Activated T-cell treated with anti-CD3 and anti-CD28 coated beads for 1 hour (primary cell): ENCODE data around the gene TJP1.
"Not testable (repeated sequence)": the region's sequence is repeated elsewhere in the genome, so short reads cannot be mapped to it uniquely, and the experiment has no call there.

Experiments used
- DNase-seq: peaks from one replicate; pipeline ENCODE4 v3.0.0-alpha.2; 2020; ENCODE audit warnings: low read depth

Gene TJP1

DNA sequence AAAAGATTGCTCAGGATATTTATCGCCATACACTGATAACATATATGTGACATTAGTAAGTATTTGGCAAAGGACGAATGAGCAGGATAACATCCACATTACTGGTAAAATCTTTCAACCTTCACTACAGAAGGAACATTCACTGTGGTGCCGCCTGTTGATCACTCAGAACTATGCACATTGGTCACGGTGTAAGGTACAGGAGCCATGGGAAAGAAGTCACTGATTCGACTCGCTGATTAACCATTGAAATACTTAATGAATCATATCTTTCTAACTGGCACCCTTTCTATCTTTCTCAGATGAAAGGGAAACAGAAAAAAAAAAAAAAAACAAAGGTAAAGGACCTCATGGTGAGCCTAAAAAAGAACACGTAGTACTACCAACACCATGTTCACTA, 68.8 kb downstream of the TJP1 start:
- DNase-seq, result no peak

DNA sequence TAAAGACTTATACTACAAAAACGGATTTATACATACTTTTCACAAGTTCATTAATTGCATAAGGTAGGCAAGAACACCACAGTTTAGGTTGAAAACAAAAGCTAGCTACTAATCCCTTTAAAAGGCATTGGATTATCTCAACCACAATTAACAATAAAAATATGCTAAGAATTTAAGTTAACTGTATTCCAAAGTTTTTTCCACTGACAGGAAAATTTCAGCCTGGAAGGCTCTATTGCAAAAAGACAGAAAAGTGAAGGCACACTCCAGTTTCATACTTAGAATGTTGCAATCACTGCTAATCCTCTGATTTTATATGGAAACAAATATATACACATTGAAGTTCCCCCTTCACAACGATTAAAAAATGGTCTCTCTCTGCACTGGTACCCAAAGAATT, 71.5 kb downstream of the TJP1 start:
- DNase-seq, result no peak

DNA sequence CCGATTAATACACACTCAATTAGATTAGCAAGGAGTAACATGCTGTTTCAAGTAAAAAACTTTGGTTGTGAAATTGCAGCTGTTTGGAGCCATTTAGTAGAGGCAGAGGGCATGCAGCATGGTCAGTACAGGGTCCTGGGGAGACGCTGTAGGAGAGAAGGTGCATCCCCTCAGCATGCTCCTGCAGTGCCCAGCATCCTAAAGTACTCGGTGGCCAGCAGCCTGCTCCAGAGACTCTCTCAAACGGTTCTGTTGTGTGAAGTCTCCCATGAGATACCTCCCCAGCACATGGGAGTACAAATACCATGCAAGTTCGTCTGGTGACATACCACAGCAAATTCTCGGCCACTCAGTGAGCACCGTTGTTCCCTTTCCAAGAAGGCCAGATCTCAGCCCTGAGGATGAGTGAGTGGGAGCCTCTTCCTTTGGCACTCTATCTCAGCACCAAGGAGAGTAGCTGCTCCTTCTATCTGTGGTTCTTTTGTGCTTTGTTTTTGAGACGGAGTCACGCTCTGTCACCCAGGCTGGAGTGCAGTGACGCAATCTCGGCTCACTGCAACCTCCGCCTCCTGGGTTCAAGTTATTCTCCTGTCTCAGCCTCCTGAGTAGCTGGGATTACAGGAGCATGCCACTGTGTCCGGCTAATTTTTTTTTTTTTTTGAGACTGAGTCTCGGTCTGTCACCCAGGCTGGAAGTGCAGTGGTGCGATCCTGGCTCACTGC, 72.7 kb downstream of the TJP1 start:
- no peak for DNase-seq

DNA sequence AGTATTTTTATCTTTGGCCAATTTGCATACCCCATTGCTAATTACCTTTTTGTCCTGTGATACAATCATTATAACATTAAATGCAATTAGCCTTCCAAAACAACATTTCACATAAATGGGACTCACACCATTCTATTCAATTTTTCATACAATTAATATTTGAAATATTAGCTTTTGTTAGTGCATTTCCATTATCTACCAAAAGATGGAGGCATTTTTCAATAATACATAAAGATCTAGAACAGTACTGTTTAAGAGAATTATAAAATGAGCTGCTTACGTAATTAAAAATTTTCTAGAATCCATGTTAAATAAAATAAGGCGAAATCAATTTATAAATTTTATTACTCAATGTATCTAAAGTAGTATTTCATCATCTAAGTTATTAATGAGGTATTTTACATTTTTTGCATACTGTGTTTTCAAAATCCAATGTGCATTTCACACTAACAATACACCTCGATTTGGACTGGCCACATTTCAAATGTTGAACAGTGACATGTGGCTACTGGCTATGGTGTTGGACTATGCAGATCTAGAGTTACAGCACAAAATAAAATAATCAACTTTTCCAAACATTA, 74.3 kb downstream of the TJP1 start:
- no peak for DNase-seq

DNA sequence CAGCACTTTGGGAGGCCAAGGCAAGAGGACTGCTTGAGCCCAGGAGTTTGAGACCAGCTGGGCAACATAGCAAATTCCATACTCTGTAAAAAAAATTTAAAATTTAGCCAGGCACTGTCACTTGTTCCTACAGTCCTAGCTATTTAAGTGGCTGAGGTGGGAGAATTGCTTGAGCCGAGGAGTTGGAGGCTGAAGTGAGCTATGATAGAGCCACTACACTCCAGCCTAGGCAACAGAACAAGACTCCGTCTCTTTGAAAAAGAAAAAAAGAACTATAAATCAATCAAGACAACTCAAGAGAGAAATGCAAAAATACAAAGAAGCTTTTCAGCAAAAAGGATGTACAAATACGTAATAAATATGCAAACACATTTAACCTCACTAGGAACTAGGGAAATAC, 78.8 kb downstream of the TJP1 start:
- no peak for DNase-seq

DNA sequence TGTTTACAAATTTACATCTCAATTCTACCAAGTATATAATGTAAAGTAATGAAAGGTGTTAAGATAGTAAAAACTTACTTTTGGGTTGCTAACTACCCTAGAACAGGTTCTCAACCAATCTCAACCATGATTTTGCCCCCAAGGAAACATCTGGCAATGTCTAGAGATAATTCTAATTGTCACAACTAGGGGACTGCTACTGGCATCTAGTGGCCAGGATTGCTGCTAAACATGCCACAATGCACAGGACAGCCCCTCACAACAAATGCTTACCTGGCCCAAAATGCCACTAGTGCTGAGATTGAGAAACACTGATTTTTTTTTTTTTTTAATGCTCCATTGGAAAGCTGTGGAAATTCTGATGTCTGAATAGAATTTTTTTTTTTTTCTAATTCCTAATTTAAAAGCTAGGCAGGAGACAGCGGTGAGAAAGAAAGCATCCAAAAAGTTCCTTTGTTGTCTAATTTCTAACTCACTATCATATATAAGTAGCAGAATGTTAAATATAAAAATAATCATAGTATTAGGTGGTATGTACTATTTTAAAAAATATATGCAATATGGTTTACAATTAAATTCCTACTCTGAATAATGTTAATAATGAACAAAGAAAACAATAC, 81.5 kb downstream of the TJP1 start:
- no peak for DNase-seq

DNA sequence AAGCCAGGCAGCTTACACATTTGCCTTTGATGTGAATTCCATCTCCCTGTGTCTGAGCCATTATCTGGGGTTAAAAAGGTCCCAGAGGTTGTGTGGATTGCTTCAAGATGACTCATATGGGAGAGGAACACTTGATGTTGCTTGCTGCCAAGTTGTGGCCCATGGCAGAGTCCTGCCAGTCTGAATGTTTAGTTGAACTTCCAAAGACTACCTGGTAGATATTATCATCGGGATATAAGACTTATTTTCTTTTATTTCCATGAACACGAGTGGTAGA, 85.6 kb downstream of the TJP1 start:
- DNase-seq, result no peak

DNA sequence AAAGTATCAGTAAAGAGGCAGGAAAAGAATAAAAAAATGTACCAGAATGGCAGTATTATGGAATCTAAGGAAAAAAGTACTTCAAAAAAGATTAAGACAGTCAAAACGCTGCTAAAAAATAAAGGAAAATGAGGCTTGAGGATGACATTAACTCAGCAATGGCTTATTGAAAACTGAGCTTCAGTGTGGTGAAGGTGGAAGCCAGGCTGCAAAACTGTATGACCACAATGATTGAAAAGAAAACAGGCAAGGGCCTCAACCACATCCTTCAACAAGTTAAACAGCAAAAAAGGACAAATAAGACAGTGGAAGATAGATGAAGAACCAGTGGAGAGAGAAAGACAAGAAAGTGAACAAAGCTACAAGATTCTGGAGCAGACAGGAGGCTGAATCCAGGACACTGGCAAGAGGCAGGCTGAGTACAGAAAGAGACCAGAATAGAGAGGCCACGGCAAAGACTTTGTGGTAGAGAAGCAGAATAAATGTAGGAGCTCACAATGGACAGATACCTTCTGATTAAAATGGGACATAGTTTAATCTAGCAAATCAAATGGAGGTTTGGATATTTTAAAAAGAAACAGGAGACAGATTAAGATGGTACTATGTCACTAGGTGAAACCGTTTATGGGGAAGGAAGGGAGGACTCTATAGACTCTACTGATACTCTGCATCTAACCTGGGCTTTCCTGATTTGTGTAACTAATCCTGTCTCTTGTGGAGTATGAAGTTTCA, 86.1 kb downstream of the TJP1 start:
- no peak for DNase-seq

DNA sequence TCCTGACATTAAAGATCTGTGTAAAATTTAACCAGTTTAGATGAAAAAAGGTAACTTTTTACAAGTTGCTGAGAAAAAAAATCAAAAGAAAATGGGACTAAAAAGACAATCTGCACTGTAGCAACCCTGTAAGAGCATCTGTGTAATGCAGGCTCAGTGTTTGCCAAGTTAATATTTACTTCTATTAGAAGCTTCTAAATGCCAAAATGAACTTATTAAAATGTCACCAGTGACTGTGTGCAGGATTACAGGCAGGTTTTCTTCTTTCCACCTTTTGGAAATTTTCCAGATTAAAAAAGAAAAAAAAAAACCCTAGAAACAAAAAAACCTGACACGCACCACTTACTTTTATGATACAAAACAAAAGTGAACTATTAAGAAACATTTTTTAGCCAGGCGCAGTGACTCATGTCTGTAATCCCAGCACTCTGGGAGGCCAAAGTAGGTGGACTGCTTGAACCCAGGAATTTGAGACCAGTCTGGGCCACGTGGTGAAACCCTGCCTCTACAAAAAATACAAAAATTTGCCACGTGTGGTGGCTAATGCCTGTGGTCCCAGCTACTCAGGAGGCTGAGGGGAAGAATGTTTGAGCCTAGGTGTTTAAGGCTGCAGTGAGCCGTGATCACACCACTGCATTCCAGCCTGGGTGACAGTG, 87.2 kb downstream of the TJP1 start:
- no peak for DNase-seq

DNA sequence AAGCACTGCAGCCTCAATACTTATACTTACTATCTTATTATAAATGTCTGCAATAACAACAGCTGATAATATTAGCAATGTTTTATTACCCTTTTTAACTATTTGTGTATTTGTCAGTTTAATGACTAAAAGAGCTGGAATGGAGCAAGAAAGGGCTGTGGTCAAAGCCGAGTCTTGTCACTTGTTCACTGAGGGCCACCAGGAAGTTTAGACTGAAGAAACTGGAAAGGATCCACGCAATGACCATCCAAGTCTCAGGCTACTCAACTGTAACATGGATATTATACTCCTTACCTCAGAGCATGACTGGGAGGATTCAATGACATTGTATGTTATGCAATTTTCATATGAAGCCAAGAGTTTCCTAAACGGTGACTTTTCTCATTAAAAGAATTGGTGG, 90.4 kb downstream of the TJP1 start:
- DNase-seq, result no peak

DNA sequence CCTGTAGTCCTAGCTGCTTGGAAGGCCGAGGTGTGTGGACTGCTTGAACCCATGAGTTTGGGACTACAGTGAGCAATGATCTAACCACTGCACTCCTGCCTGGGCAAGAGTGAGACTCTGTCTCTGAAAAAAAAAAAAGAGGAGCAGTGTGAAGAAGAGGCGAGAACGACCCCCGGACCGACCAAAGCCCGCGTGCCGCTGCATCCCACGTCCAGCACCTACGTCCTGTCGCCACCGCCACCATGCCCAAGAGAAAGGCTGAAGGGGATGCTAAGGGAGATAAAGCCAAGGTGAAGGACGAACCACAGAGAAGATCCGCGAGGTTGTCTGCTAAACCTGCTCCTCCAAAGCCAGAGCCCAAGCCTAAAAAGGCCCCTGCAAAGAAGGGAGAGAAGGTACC, 91.8 kb downstream of the TJP1 start:
- not testable (repeated sequence) for DNase-seq

DNA sequence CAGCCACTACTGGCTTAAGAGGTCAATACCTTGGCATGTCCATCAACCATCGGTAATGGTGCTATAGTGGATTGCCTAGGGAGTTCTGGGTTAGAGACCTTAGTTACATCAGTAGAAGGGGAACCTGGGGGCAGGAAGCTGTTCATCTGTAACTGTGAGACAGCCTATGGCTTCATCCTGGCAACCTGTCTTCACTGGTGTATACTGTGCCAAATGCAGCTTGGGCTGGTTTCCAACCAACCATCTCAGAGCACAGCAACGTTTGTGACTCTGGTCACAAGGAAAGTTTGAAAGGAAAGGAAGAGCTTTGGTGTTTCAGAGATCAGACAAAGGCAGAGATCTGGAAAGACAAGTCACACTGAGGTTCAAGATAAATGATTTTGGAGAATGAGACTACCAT, 93.8 kb downstream of the TJP1 start:
- no peak for DNase-seq

DNA sequence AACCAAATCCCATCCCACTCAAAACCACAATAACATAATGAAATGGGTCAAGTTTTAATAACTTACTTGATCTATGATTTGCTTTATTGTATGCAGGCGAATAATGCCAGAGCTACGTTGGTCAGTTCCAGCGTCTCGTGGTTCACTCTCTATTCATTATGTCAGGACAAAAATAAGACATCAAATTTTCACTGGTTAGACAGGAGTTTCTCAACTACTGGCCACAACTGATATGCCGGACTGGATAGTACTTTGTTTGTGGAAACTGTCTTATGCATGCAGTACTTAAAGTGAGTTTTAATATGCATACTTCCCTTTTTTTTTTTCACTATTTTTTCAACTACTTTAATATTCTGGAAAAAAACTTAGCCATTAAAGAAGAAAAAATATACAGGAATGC, 94.4 kb downstream of the TJP1 start:
- DNase-seq, result no peak

DNA sequence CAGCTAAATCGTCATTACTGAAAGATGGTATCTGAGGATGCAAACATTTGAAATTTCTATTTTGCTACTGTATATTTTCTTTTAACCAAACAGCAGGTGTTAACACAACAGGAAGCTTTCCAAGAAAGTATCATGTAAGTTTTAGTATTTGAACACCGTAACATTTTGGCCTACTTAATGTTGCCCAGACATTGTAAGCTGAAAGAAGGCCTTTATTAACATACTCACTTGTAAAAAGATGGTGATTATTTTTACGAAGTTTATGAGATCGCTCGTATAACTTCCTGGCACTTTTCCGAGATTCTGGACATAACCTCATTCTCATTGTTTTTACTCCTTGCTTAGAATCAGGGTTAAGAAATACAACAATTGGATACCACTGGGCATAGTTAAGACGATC, 95.7 kb downstream of the TJP1 start:
- no peak for DNase-seq

DNA sequence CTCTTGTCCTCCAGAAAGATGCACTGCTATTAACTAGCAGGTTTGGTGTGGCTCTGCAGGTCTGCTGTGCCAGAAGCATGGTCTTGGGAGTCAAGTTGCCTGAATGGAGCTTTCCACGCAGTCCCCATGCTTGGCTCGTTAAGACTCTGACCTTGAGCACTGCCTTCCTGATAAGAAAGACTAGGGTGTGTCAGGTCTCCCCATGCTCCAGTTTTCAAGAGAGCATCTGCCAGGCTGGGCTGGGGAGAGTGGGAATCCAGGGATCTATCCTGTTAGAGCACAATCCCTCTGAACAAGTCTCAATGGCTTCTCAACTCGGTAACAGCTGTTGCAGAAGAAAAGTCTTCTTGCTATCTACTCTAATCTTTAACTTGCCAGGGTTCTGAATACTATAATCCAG, 98.2 kb downstream of the TJP1 start:
- no peak for DNase-seq

DNA sequence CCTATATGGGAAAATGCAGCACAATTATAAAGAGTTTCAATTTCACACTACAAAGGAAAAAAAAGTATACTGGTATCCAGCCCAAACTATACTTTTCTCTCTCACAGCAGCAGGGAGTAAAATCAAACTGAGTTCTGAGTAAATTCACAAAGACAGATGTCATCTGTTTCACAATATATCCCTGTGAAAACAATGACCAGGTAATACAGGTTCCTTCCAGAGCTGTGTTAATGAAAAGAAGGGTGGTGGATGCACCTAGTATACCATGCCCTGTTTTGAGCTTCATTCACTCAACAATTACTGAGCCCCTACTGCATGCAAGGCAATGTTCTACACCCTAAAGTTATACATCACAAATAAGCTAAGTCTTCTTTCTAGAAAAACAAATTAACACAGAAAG, 108.5 kb downstream of the TJP1 start:
- DNase-seq, result no peak

DNA sequence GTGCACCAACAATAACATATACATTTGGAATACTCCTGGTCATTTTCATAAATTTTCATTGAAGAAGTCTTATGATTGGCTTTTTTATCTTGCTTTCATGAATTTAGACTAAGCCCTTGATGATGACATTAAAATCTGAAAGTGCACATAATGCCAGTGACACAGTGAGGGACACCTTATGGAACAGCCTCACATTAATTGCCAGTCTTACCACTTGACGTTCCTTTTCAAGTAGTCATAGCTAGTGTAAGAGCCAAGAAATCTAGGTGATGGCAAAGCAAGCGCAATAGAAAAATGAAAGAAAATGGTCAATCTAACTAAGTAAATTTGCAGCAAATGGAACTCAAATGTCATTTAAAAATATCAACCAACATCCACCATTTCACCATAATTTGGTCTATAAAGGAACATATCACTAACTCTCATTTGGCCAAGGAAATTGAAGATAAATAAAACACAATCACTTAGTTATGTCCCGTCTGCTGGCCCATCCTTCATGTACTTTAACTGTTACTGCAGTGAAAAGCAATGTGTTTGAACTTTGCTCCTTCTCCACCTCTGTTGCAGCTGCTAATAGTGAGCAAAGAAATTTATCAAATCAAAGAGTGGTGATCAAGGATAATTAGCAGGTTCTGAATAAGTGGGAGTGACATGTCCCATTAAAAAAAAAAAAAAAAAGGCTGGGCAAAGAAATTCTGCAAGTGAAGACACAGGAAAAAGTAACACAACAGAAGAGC, 110.0 kb downstream of the TJP1 start:
- DNase-seq, result no peak

DNA sequence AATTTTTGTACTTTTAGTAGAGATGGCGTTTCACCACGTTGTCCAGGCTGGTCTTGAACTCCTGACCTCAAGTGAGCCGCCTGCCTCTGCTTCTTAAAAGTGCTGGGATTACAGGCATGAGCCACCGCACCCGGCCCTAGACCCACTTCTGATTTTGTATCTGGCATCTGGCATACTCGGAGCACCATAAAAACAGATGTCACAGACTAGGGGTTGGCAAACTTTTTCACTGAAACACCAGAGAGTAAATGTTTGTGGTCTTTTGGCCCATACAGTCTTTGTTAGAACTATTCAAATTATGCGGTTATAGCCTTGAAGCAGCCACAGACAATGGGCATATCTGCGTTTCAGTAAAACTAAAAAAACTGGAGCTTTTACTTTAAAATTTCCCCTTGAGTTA, 110.7 kb downstream of the TJP1 start:
- DNase-seq, result no peak

DNA sequence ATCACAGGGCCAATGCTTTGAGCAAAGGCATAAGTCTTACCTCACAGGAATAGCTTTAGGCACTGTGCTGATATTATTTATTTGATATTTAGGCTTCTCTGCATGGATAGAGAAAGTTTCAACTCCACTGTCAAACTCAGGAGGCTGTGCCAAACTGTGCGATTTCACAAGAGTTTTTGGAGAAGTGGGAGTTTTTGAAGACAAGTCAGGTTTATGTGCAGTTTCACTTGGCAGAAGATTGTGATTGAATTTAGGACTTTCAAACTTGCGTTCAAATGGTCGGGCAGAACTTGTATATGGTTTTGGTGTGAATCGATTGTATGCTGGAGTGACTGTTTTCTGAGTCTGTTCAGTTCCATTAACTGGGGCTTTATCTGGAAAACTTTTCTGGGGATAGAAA, 113.7 kb downstream of the TJP1 start:
- no peak for DNase-seq

DNA sequence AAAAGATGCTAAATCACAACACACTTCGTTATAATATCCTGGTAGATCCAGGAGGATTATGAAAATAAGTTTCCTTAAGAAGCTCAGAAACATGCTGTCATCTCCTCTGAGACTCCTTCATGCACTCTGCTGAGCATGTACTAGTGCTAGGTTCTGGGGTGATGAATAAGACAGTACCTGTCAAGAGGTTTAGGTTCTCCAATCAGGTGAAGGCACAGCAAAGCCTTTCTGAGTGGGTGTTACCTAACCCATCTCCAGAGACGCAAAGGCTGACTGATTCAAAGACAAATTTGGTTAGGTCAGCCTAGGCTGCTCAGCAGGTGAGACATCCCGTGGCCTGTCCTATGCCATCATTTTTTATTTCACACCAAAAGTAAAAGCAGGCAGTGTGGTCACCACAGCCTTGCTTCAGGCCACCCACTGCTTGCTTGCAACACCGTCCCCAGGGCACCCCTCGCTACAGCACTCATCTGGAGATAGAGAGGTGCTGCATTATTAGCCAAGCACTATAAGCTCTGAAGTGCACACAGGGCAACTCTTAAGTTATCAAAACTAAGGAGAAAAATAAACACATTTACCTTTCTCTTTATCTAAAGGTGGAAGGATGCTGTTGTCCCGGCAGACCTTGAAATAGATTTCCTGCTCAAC, 117.2 kb downstream of the TJP1 start:
- DNase-seq, result no peak

DNA sequence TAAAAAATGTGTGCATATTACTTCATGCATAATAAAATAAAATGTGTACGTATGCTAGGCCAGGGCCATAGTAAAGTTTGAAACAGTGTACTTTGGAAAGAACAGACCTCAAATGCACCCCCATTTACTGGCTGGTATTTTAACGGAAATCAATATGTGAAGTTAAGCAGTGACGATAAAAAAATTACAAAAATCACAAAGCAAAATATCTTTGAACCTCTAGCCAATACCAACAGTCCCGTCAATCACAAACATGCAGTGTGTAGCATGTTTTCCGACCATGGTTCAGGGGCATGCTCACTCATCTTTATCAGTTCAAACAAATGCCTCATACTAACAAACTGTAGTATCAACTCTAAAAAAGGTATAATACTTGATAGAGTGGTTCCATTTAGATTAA, 121.1 kb downstream of the TJP1 start:
- no peak for DNase-seq

DNA sequence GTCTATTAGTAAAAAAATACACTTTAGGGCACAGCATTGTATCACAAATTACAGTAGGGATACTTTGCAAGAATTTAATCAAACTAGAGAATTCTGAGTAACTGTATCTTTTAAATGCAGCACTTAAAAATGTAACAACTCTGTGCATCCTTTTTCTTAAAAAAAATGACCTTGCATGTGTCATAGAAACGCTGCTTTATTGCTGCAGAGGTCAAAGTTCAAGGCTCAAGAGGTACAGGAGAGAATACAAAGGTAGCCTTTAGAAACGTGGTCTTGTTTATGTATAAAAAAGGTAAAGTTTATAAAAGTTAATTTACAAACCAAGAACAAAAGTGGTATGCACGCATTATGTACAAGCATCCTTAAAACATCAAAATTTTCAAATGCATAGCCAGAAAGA, 122.0 kb downstream of the TJP1 start:
- no peak for DNase-seq
